ENCODE results near the gene MRTFB. TPM values are rescaled to one million over a fixed set of nuclear protein-coding genes. Genes with fewer than 3 reads are reported as not detected.

MRTFB gene
- total and polyA plus RNA-seq, 2 of the 13 experiments (the other 11 are each of a cell fraction or from before 2014, with no cell fraction given): 11.4 to 14.0 TPM

DNA sequence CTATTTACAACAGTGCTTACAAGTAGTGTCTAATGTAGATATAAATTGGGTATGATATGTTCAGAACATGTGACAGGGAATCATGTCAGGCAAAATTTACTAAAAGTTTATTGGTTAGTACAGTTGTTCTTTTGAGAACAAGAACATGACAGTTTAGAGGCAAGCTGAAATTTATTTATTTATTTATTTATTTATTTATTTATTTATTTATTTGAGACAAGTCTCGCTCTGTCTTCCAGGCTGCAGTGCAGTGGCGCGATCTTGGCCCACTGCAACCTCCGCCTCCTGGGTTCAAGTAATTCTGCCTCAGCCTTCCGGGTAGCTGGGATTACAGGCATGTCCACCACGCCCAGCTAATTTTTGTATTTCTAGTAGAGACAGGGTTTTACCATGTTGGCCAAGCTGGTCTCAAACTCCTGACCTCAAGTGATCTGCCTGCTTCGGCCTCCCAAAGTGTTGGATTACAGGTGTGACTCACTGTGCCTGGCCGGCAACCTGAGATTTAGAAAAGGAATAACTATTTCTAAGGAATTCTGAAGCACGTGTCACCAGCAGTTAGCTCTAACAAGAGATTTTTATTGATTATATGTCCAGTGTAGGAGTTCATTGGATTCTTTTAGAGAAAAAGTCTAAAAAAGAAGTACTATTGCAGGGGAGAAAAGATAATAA, 24.9 kb downstream of the MRTFB start (continued):
- TF ChIP-seq, protein P1, sequence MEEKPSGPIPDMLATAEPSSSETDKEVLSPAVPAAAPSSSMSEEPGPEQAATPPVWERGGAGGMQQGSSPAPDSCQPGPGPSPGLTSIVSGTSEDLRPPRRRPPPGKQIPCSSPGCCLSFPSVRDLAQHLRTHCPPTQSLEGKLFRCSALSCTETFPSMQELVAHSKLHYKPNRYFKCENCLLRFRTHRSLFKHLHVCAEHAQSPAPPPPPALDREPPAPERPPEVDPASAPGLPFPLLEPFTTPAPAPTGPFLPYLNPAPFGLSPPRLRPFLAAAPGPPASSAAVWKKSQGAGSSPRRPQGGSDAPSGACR (CRISPR knock-in tag; IDR thresholded peaks at IDR 0.05): no peak
- TF ChIP-seq ZNF883 (CRISPR knock-in tag; IDR thresholded peaks at IDR 0.05; ENCODE audit: not compliant biosample characterization) (no peak), SRY (CRISPR knock-in tag; IDR thresholded peaks at IDR 0.05) (no peak), SMARCC2 (IDR thresholded peaks at IDR 0.05) (no peak)
- TF ChIP-seq, protein P2, sequence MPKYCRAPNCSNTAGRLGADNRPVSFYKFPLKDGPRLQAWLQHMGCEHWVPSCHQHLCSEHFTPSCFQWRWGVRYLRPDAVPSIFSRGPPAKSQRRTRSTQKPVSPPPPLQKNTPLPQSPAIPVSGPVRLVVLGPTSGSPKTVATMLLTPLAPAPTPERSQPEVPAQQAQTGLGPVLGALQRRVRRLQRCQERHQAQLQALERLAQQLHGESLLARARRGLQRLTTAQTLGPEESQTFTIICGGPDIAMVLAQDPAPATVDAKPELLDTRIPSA (CRISPR knock-in tag; IDR thresholded peaks at IDR 0.05; ENCODE audit: borderline replicate concordance): no peak

DNA sequence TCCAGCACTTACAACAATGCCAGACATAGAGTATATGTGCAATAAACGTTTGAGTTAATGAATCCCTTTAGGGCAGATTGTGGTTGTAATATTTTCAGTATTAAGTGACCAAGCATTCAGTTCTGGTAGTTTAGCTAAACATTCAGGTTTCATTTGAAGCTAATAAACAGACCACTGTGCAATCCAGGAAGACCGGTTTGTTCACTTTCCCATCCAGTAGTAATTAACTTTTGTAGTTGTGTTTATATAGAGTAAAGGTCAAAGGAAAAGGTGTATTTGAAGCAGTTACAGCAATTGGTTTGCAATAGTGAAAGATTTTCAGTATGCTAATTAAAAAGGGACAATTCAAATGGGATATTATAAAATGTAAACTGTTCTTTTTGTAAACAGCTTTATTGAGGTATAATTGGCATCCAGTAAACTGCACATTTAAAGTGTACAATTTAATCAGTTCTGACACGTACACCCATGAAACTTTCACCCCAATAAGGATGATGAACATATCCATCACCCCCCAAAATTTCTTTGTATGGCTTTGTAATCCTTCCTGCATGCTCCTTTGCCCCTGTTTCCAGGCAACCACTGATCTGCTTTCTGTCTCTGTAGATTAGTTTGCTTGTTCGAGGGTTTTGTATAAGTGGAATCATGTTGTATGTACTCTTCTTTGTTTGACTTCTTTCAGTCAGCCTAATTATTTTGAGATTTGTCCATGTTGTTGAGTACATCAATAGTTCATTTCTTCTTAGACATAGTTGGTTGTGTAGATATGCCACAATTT, 26.3 kb downstream of the MRTFB start:
- ChIA-PET POLR2A (interaction anchor here (1.2 kb wide), 1 partner anchor 10 kb away, joined by 4 read pairs; no protein-coding TSS in a partner anchor), CTCF (ENCODE audit: low intra/inter-chr PET ratio, low total read pairs) (no interaction called here)
- Histone ChIP-seq H3K79me2 (ENCODE audit: insufficient read depth, low read length) (peaks cover 47% of the 10 kb centered on the region), H3K27ac (ENCODE audit: extremely low read length, insufficient read depth, low read length) (peak overlapping the region; percentile 22), H3K9me3 (ENCODE audit: low read length) (no peaks in the 10 kb centered on the region), H3K36me3 (replicated peaks in 1 of 2; ENCODE audit: control insufficient read depth in 1 of 2, insufficient read depth in 2 of 2, low read length in 2 of 2) (no peaks in the 10 kb centered on the region), H3K9ac (ENCODE audit: insufficient read depth, low read depth, low read length) (no peak overlapping the region), H4K20me1 (ENCODE audit: insufficient read depth, low read length) (no peaks in the 10 kb centered on the region), H3K27me3 (ENCODE audit: control insufficient read depth in 1 of 2, insufficient read depth in 2 of 2, low read length in 2 of 2) (no peaks in the 10 kb centered on the region), H3K4me1 (ENCODE audit: insufficient read depth, low read length) (peaks cover 41% of the 10 kb centered on the region), H3K4me3 (replicated peaks in 1 of 3; ENCODE audit: insufficient read depth in 1 of 3, low read depth in 2 of 3, low read length in 3 of 3) (no peak overlapping the region), H2AFZ (ENCODE audit: low read length) (no peak overlapping the region), H3K4me2 (ENCODE audit: low read depth, low read length) (0 out of 2 replicates have a peak overlapping the region, but pooled peaks have one; percentile 9)
- BruUV-seq (replicated peaks): no TSS peak
- DNase-seq (ENCODE audit: low spot score): peak; percentile 39
- 57% methylated on average over 4 of the region's 4 CpGs for WGBS (ENCODE audit: low lambda C conversion rate)
- in situ Hi-C loops (cut with HindIII; ENCODE audit: extremely low pct_ligation_motif_present, low pct_unique_long_range_greater_than_20kb): no loop called here
- ATAC-seq: peak; percentile 65
- no peak for FAIRE-seq
- intact Hi-C loops (cut with micrococcal nuclease; ENCODE audit: unreplicated experiment): no loop called here
- peak; percentile 81 for TF ChIP-seq PPARG (CRISPR knock-in tag; conservative IDR thresholded peaks at IDR 0.05)
- no peak for TF ChIP-seq RFXAP (CRISPR knock-in tag; IDR thresholded peaks at IDR 0.05; ENCODE audit: borderline replicate concordance)
- no peak for TF ChIP-seq ZMAT3 (CRISPR knock-in tag; conservative IDR thresholded peaks at IDR 0.05)
- TF ChIP-seq PRPF4 (IDR thresholded peaks at IDR 0.05; ENCODE audit: low read depth, low read length, poor library complexity, severe bottlenecking): no peak
- TF ChIP-seq KDM5A (IDR thresholded peaks at IDR 0.05; ENCODE audit: borderline replicate concordance, low read length): 0 out of 2 replicates have a peak, but pooled peaks have one; percentile 3
- no peak for TF ChIP-seq JUN (CRISPR knock-in tag; IDR thresholded peaks at IDR 0.05)
- TF ChIP-seq, protein P3, sequence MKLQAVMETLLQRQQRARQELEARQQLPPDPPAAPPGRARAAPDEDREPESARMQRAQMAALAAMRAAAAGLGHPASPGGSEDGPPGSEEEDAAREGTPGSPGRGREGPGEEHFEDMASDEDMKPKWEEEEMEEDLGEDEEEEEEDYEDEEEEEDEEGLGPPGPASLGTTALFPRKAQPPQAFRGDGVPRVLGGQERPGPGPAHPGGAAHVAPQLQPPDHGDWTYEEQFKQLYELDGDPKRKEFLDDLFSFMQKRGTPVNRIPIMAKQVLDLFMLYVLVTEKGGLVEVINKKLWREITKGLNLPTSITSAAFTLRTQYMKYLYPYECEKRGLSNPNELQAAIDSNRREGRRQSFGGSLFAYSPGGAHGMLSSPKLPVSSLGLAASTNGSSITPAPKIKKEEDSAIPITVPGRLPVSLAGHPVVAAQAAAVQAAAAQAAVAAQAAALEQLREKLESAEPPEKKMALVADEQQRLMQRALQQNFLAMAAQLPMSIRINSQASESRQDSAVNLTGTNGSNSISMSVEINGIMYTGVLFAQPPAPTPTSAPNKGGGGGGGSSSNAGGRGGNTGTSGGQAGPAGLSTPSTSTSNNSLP (IDR thresholded peaks at IDR 0.05; ENCODE audit: low read depth, low read length): peak; percentile 26; the same call in 1 of the 2 replicates
- TF ChIP-seq, protein P4, sequence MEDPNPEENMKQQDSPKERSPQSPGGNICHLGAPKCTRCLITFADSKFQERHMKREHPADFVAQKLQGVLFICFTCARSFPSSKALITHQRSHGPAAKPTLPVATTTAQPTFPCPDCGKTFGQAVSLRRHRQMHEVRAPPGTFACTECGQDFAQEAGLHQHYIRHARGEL (CRISPR knock-in tag; IDR thresholded peaks at IDR 0.05): no peak
- TF ChIP-seq ZNF317 (CRISPR knock-in tag; IDR thresholded peaks at IDR 0.05): no peak
- TF ChIP-seq FOXP1 (IDR thresholded peaks at IDR 0.05): no peak
- peak; percentile 4; the same call in 1 of the 2 replicates for TF ChIP-seq FOXP1 (CRISPR knock-in tag; IDR thresholded peaks at IDR 0.05)
- TF ChIP-seq SCMH1 (CRISPR knock-in tag; IDR thresholded peaks at IDR 0.05; ENCODE audit: borderline replicate concordance): no peak

All from HepG2 (cell line).